NCI-H226 (cell line): Measurements from ENCODE around the gene KNDC1.
A peak's percentile ranks its signal among the peaks of the same experiment; 100 is the strongest.
"Not testable (repeated sequence)": the region's sequence is repeated elsewhere in the genome, so short reads cannot be mapped to it uniquely, and the experiment has no call there.

Experiments
- DNase-seq: peaks from one replicate; pipeline ENCODE4 v3.0.0-alpha.2; 2015

Gene KNDC1

DNA sequence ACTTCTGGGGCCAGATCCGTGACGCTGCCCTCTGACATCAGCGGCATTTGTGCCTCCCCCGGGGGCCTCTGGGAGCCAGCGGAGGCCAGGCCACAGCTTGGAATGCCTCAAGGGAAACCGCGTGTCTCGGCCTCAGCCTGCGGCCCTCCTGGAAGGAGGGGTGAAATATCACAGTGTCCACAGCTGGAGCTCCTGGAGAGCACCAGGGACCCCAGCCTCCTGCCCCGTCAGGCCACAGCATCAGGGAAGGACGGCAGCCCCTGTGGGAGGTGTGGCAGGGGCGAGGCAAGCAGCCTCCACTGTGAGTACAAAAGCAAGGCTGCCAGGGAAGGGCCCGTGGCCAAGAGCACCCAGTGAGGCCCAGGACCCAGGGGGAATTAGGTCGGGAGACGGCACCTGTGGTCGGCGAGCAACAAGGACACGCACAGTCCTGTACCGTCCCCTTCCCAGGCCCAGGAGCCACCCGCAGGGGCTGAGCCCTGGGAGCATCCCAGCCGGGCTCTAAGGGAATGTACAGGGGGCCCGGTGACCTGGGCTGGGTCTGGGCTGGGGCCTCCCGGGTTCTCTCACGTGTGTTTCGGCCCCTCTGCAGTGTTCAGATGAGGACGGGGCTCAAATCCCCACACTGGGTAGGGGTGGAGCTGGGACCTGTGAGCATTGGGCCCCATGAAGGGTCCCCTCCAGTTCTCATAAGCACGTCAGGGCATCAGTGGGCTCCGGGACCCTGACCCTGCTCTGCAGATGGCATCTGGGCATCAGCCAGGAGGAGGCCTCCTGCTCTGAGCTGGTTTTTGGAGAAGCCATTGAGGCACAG, 18.7 kb upstream of the KNDC1 start:
- no peak for DNase-seq

DNA sequence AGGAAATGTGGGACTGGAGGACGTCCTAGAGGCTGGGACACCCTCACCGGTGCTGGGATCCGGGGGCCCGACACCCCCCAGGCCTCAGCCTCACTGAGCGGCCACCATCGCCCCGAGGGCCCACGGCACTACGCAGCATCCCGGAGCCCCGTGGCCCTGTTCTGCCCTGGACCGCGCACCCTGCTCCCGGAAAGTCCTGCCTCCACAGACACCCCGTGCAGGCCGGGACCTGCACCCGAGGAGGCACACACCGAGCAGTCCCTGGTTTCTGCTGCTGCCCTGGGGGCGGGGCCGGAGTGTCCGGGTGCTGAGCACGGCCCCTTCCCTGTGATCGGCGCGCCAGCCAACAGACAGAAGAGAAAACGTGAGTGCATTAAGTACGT, 18.1 kb upstream of the KNDC1 start:
- DNase-seq = no peak

DNA sequence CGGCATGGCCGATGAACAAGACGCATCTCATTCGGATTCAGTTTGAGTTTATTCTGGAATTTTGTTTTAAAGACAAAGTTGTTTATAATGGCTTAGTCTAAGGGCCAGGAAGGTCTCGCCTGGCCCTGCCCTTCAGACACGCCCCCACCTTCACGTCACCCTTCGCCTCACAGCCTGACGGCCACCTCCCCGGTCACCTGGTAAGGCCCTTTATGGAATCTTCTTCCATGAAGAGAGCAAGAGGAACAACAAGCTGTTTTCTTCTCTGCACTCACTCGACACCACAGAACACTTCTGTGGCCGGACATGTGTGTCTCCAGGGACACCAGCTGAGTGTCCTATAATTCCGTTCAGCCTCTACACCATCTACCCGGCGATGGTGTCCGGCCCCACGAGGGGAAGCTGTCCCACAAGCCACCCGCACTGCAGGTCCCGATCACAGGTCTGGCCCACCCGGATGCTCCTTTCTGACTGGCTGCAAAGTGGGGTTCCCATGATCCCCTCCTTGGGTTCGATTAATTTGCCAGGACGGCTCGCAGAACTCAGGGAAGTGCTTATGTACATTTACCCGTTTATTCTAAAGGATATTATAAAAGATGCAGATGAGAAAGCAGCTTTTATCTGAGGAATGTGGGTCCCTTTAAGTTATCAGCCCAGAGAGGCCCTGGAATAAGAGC, 17.4 kb upstream of the KNDC1 start:
- no peak for DNase-seq

DNA sequence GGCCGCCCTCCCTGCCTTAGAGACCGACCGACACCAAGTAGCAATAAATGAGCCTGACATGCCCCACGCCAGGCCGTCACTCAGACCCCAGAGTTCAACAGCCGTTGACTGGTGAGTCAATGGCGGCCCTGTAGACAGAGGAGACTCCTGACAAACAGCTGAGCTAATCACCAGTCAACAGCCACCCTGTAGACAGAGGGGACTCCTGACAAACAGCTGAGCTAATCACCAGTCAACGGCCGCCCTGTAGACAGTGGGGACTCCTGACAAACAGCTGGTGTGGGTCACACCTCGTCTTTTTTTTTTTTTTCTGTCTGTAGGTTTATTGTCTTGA, 16.9 kb upstream of the KNDC1 start:
- DNase-seq = no peak

DNA sequence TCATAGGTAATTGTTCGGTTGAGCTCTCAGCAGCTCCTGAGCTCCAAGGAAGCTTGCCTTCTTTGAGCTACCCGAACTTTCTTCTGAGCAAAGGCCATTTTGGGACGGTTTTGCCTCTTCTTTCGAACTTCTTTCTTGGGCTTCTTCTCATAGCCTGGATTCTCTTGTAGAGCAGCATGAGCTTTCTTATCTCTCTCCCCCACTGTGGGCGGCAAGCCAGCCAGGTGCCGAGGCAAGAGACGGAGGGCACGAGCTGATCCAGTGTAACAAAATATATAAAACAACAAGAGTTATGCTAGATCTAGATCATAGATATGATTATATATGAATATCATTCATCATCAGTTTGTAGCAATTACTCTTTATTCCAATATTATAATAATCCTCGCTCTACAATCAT, 16.5 kb upstream of the KNDC1 start:
- DNase-seq = no peak

DNA sequence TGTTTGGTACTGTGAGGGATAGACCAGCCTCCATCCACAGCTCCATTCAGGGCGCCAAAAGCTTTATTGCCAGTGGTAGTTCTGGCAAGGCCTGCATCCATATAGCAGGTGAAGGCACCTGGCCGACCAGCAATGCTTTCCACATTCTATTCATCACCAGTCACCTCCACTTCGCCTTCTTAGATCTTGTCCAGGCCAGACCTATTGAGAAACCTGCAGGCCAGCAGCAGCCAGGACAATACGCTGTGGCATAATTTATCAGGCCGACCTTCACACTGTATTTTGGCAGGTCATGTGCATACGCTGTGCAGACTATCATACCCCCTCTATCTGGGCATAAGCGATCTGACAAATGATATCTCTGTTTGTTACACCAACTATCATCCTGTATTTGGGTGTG, 15.2 kb upstream of the KNDC1 start:
- DNase-seq = no peak

DNA sequence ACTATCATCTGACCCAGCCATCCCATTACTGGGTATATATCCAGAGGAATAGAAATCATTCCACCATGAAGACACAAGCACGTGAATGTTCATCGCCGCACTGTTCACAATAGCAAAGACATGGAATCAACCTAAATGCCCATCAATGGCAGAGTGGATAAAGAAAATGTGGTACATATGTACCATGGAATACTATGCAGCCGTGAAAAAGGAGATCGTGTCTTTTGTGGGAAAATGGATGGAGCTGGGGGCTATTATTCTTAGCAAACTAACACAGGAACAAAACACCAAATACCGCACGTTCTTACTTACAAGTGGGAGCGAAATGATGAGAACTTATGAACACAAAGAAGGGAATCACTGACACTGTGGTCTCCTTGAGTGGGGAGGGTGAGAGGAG, 9.8 kb upstream of the KNDC1 start:
- no peak for DNase-seq

DNA sequence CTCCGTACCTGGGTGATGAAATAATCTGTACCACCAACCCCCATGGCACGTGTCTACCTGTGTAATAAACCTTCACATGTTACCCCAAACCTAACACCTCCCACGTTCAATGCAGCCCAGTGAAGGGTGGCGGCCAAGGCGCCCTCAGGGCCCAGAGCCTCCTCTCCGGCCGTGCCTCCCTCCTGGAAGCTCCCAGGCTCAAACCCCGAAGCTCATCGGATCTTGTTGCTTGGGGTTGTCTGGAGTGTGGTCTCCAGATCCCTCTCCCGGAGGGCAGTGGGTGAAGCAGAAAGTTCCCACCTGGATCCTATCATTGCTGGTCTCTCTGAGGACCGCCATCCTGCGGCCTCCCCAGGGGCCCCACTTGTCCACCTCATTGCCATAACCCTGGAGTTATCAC, 9.4 kb upstream of the KNDC1 start:
- no peak for DNase-seq

DNA sequence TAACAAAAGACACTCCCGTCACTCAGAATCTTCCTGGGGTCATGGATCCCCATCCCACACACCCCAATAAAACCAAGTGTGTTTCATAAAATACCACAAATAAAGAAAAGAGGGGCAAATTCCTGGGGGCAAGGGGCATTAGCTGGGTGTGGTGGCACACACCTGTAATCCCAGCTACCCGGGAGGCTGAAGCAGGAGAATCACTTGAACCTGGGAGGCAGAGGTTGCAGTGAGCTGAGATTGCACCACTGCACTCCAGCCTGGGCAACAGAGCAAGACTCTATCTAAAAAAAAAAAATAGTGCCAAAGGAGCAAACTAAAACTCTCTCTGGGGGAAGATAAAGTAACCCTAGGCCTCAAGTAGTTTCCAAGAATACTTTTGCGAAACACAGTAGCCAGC, 8.9 kb upstream of the KNDC1 start:
- not testable (repeated sequence) for DNase-seq

DNA sequence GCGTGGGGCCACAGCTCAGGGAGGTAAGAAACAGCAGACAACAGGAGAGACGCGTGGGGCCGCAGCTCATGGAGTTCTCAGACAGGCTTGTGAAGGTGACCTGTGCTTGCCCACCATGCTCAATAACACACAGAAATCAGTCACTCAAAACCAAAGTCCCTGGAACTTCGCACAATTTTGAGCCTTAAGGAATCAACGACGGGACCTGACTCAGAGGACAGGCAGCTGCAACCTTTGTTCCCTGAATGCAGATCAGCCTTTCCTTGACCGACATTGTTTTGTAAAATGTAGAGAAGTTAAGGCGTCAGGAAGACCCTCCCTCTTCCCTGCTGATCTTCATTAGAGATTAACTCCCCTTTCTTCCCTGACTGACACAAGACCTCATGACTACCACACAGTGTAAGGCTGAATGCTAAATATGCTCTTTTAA, 8.5 kb upstream of the KNDC1 start:
- no peak for DNase-seq

DNA sequence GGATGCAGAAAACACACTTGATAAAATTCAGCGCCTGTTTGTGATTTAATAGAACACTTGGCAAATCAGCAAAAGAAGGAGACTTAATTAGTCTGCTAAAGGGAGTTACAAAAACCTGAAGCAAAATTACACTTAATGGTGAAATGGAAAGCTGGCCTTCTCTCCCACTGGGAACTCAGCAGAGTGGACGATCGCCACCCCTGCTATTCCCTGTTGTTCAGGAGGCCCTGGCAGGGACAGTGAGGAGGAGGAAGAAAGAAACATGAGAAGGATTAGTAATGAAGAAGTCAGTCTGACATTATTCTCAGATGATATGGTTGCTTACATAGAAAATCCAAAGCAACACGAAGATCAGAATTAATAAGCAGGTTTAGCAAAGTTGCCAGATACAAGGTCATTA, 5.6 kb upstream of the KNDC1 start:
- no peak for DNase-seq

DNA sequence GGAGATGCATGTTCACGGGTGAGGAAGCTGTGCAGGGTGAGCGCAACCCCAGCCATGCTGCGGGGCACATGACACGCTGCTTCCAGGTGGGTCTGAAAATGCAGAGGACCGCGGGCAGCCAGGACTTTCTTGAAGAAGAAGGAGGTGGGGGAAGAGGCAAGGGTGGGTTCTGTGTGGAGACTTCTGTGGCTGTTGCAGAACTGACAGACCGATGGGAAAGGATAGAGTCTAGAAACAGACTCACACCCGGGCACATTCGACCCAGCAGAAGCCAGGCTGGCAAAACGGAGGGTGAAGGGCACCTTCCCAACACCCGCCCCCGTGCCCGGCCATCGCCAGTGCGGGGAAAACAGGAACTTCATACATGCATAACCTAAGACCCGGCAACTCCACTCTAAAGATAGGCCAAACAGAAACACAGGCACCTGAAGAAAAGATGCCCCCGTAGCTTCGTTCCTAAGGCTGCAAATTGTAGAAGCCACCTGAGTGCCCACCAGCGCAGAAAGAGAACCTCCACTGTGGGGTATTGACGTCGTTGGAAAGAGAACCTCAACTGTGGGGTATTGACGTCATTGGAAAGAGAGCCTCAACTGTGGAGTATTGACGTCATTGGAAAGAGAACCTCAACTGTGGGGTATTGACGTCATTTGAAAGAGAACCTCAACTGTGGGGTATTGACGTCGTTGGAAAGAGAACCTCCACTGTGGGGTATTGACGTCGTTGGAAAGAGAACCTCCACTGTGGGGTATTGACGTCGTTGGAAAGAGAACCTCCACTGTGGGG, 4.8 kb upstream of the KNDC1 start:
- no peak for DNase-seq

DNA sequence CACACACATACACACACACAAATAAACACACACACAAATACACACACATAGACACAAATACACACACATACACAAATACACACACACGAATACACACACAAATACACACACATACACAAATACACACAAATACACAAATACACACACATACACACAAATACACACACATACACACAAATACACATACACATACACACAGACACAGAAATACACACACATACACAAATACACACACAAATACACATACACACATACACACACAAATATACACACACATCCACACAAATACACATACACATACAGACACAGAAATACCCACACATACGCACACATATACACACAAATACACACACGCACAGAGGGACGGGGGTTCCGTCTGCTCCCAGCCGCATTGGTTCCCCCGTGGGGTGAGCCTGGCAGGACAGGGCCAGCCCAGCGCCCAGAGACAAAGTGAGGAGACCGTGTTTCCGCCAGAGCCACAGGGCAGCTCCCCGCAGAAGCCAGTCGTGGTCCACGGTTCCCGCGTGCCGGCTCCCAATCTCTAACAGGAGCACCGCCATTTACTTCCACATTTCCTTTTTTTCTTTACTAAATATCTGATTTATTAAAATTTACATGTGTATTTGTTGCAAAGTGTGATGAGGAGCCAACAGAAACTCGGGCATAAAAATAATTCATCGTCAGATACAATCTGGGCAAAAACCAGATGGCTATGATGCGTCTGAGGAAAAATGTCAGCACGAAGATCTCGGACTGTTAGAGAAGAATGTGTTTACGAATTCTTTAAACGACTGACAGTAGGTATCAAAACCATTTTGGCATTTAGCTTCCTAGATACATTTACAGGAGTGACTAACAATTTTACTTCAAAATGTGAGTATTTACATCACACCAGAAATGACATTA, 3.1 kb upstream of the KNDC1 start:
- no peak for DNase-seq

DNA sequence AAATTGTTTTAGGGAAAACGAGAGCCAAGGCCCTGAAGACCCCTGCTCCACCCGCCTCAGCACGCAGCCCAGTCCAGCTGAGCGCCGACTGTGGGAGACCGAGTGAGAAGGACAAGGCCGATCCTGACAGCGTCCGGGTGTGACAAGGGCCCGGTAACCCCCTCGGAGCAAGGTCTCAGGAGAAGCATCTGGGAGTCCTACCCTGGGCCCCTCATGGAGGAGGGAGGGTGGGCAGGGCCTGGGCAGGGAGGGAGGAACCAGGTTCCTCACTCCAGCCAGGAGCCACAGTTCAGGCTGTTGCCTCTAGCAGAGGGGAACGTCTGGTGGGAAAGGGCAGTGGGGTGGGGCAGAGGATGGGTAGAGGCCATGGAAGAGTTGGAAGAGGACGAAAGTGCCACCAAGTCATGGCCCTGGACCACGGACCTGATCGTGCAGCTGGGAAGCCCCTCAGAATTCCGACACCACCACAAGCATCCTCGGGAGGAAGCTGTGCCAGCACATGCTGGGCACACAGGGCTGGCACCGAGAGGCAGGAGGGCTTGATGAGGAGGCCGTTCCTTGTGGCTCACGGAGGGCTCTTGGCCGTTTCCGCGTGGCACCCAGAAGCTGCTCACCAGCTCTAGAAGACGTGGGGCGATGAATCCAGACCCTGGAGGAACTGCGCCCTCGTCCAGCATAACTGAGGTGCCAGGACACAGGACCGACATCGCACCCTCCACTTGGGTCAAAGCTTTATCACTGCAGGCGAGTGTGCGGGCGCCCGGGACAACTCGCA, 2.2 kb upstream of the KNDC1 start:
- DNase-seq = no peak

DNA sequence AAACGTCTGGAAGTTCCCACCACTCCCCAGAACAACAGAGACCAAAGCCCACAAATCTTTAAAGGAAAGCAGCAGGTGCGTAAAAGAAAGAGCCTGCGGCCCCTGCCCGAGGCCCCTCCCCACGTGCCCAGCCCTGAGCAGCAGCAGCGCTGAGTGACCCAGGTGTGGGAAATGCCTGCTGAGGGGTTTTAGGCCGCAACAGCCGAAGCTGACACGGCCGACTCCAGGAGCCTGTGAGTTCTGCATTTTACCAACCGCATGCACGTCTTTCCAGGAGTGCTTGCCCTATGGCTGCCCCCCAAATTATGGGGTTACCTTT, 1.6 kb upstream of the KNDC1 start:
- no peak for DNase-seq

DNA sequence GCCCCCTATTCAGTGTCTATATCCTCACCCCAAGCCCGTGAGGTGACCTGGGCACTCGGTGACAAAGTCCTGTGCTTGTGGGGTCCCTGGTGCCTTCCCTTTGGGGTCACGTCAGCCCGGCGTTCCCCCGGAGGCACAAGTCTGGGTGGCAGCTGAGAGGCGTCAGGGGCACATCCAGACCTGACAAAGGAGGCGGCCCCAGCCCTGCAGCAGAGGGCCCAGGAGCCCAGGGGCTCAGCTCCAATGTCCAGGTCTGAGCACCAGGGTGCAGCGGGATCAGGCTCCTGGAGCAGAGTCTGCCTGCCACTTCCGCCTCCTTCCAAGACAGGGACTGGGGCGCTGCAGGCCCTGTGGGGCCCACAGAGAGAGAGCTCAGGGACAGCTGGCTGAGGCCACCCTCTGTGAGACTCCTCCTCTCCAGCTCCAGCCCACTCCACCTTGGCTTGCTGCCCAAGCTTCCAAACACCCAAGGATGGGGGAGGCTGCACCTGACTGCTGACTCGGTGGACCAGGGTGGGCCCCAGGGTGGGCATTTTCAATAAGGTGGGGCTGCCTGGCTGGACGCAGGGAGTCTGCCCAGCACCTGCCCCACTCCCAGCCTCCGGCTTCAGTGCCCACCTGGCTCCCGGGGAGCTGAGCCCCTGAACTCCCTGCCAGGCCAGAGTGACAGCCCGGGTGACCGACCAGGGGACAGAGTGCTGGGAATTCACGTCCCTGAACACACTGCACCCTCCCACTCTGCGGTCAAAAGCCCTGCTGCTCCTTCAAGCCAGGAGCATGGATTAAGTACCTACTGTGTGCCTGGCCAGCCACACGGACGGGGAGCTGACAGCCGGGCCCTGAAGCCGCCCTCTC, 1.0 kb upstream of the KNDC1 start:
- DNase-seq = no peak

DNA sequence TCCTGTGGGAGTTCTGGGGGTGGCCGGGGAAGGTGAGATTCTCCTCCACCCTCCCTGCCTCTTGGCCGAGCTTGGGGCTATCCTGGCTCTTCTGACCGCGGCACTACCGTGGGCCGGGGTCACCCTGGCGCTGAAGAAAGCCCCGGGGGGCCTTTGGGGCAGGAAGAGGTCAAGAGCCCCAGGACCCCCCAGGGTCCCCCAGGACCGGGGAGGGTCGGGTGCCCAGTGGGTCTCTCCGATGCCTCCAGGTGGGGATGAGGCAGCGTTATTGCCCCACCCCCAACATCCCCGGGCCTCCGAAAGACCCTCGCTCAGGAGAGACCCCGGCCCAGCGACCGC, 439 bp upstream of the KNDC1 start:
- no peak for DNase-seq

DNA sequence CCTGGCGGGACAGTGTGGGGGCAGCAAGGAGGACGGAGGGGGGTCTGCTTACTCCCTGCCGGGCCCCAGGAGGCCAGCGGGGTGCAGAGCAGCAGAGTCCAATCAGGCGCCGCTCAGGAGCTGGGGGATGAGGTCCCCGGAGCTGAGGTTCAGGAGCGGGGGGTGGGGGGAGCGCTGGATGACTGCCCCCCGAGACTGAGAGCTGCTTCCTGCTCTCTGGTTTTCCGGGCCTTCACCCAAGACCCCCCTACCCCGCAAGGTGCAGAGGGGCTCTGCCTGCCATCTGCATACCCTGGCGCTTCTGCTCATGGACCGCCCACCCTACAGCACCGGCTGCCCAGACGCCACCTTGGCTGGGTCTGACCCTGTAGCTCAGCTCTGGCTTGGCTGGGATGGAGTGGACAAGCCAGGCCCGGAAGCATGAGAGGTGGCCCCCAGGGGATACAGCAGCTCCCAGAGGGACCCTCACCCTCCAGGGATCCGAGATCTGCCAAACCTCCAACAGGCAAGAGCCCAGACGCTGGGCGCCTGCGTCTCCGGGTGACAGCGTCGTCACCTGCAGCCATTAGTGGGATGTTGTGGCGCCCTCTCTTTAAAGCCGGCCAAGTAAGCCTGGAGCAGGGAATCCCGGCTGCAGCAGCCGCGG, 930 bp downstream of the KNDC1 start:
- no peak for DNase-seq

DNA sequence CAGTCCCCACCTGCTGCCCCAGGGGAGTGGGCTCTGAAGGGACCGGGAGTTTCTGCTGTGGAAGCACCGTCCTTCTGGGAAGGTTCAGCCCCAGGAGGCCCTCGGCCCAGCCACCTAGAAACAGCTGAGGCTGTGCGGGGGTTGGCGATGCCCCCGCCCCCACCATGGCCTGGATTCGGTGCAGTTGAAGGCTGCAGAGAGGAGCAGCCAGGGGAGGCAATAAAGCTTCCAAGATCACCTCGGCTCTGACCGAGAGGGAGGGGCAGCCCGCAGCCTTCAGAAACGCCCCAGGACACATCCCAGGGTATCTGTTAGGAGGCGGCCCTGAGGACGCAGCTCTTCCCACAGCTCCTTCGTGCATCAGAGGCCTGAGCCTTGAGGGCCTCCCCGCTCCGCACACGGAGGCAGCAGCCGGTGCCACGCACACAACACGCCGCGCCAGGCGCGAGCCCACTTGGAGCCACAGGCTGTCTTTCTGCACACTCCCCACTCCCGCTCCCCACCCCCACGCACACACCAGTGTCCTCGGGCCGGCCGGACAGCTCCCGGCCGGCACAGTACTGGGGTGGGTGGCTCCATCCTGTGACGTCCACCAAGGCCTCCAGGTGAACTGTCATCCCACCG, 1.6 kb downstream of the KNDC1 start:
- no peak for DNase-seq

DNA sequence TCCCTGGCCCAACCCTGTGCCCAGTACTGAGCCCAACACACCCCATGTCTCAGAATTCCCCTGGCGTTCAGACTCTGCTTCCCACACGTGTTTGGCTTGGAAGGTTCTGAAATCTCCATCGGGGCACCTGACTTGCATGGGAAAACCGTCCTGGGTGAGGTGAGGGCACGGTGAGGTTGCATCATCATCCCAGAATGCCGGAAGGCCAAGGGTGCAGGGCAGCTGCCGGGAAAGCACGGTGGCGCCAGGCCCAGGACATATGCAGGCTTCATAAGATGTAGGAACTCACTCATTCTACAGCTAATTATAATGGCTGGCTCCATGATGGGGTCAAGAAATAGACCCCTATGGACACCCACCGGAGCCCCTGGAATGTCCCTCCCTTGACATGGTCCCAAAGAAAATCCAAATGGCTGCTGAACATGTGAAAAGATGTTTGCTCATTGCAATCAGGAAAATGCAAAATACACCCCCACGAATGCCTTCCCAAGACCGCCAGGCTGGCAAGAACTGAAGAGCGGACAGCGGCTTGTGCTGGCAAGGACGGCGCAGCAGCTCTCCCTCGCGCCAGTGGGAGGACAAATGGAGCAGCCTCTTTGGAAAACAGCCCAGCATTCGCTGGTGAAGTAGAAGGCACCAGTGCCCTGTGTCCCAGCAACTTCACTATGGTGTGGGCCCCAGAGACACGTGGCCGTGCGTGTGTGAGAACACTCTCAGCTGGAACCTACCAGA, 2.3 kb downstream of the KNDC1 start:
- DNase-seq = peak; percentile 16
